Limb (tissue), 2 donors: ENCODE results near the gene CARD11.
A peak's percentile ranks its signal among the peaks of the same experiment; 100 is the strongest.

Experiments
- DNase-seq, 2 donors: peaks; one replicate each; pipeline ENCODE4 v3.0.0-alpha.2; 2016; ENCODE audit errors: extremely low spot score in 2 of 2

Gene CARD11

GRCh38 chr7:2876031-2876731 is 167.5 kb downstream of the CARD11 start:
- no peak for DNase-seq

GRCh38 chr7:2873686-2874551 is 169.7 kb downstream of the CARD11 start:
- DNase-seq, result no peak

GRCh38 chr7:2873146-2873545 is 170.5 kb downstream of the CARD11 start:
- no peak for DNase-seq

- no peak for DNase-seq
Observed at GRCh38 chr7:2872296-2872874, 171.3 kb downstream of the CARD11 start.

- DNase-seq, result peak; percentile 64 to 75
Observed at GRCh38 chr7:2870471-2870931, 173.2 kb downstream of the CARD11 start.

- DNase-seq, result no peak
Observed at GRCh38 chr7:2869981-2870380, 173.7 kb downstream of the CARD11 start.

GRCh38 chr7:2866601-2867000 is 177.1 kb downstream of the CARD11 start:
- DNase-seq, result no peak

- DNase-seq, result peak in 1 of 2 donors; percentile 84
Observed at GRCh38 chr7:2864999-2865670, 178.5 kb downstream of the CARD11 start.

GRCh38 chr7:2864204-2864985 is 179.3 kb downstream of the CARD11 start:
- DNase-seq, result no peak

GRCh38 chr7:2863461-2864066 is 180.1 kb downstream of the CARD11 start:
- DNase-seq, result no peak

- DNase-seq, result no peak
Observed at GRCh38 chr7:2862831-2863361, 180.8 kb downstream of the CARD11 start.

- no peak for DNase-seq
Observed at GRCh38 chr7:2861509-2861908, 182.2 kb downstream of the CARD11 start.

- DNase-seq, result no peak
Observed at GRCh38 chr7:2860627-2861133, 183.0 kb downstream of the CARD11 start.

- DNase-seq, result no peak
Observed at GRCh38 chr7:2859952-2860351, 183.7 kb downstream of the CARD11 start.

GRCh38 chr7:2858621-2859020 is 185.0 kb downstream of the CARD11 start:
- no peak for DNase-seq

- no peak for DNase-seq
Observed at GRCh38 chr7:2856388-2857169, 187.1 kb downstream of the CARD11 start.
